H1 (cell line): ENCODE data around the gene TSKS. TPM values are rescaled to one million over a fixed set of nuclear protein-coding genes. Genes with fewer than 3 reads are reported as not detected.

Source experiments
- BACH1 ChIP-seq: IDR thresholded peaks from 2 replicates; pipeline ENCODE4 v1.6.1; 2012; ENCODE audit warnings: low read length, improper control_type of control experiment
- USF2 ChIP-seq: IDR thresholded peaks from 2 replicates; pipeline ENCODE4 v1.6.1; 2011; ENCODE audit warnings: low read length, improper control_type of control experiment
- polyA plus RNA-seq, 7 experiments: library from polyadenylated mRNA; depleted of rRNA in 3 of 7; stranded (reverse) in 5 of 7; unstranded in 2 of 7; fragments of >200 nt in 5 of 7; fragments of 200-250 nt in 2 of 7; gene quantifications; 1 replicate in 5 of 7; 2 replicates in 1 of 7; 4 replicates in 1 of 7; pipeline versions ENCODE4 v1.2.1 to v1.2.3, GENCODE V29; 2011 to 2013; ENCODE audit warnings: missing spikeins in 2 of 7, mixed read lengths in 2 of 7
- total RNA-seq: library from RNA; stranded (reverse); fragmentation: NEBNext Ultra II Directional; extraction: Animal tissue kit (Norgen Biotek cat#: 25700); gene quantifications from 2 replicates; pipeline ENCODE4 v1.2.1, GENCODE V29; 2021

TSKS gene
- total and polyA plus RNA-seq, 2 of the 8 experiments (the other 6 are each of a cell fraction or from before 2014, with no cell fraction given): 0.21 TPM; not detected in 1

- TF ChIP-seq USF2 (no peak), BACH1 (no peak)
- TF ChIP-seq, all 59 proteins: peak for 0
Observed at GRCh38 chr19:49801401-49801888, 38.3 kb upstream of the TSKS start (continued).
